HFFc6 (cell line): ENCODE results near the gene EXTL1. TPM values are rescaled to one million over a fixed set of nuclear protein-coding genes. Genes with fewer than 3 reads are reported as not detected.

Source experiments
- DNase-seq: peaks from one replicate; pipeline ENCODE4 v3.0.0-alpha.2; 2018
- H3K27ac Mint-ChIP-seq: 2 replicates; pipeline ENCODE4 v1.8.0; 2020; ENCODE audit warnings: mild to moderate bottlenecking, mixed read lengths
- H3K27me3 Mint-ChIP-seq: 2 replicates; pipeline ENCODE4 v1.8.0; 2021; ENCODE audit warnings: mild to moderate bottlenecking, moderate library complexity, mixed read lengths; ENCODE audit not compliant: insufficient read depth
- H3K36me3 Mint-ChIP-seq: 2 replicates; pipeline ENCODE4 v1.8.0; 2021; ENCODE audit warnings: low read depth, mixed read lengths
- H3K4me1 Mint-ChIP-seq: 2 replicates; pipeline ENCODE4 v1.8.0; 2020; ENCODE audit warnings: low read depth, mixed read lengths
- H3K4me3 Mint-ChIP-seq: 2 replicates; pipeline ENCODE4 v1.8.0; 2020; ENCODE audit warnings: mild to moderate bottlenecking, moderate library complexity, mixed read lengths
- H3K9me3 Mint-ChIP-seq: 2 replicates; pipeline ENCODE4 v1.8.0; 2020; ENCODE audit warnings: mild to moderate bottlenecking, mixed read lengths
- total RNA-seq, 6 experiments: library from RNA; stranded (reverse); fragmentation: NEBNext Ultra II Directional; extraction: Animal tissue kit (Norgen Biotek cat#: 25700); gene quantifications; 2 replicates in 1 of 6; 3 replicates in 5 of 6; pipeline ENCODE4 v1.2.3, GENCODE V29; 2021
- TF ChIP-seq, protein P1 (sequence below): fragments of 200-600 bp; sonication (generic); IDR thresholded peaks from 2 replicates; pipeline ENCODE4 v1.5.0; 2021; ENCODE audit warnings: antibody characterized with exemption, mild to moderate bottlenecking

EXTL1 gene
- total RNA-seq, 6 experiments from 2014 or later = 8.1 to 22.9 (median 9.4) TPM

DNA sequence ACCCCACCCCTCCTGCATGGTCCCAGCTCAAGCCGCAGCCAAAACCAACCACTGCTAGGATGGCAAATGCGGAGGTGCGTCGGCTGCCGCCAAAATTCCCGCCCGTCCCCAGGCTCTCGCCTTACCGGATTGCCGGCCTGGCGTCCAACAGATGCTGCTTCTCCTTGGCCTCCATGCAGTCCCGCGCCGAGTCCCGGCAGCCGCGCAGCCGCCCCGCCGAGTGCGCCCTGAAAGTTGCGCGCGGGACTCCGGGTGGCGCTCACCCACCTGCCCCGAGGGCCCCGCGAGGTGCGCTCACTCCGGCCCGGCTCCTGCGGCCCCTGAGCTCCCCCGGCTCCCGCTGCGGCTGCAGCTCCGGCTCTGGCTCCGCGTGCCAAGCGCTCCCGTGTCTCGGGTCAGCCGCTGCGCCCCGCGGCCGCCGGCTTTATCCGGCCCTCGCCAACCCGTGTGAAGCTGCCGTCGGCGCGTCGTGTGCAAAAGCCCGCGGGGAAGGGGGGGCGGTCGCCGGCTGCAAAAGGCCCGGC lies 24.2 kb downstream of the EXTL1 start, which contains the start of gene SLC30A2:
Gene SLC30A2, minus strand, starts transcription at position 397 of the 524 bp plus-strand sequence. Its CDS starts 222 bp downstream, at position 175.
- no peaks in the 10 kb centered on the region for H3K36me3 Mint-ChIP-seq
- H3K27ac Mint-ChIP-seq = no peak within 1 kb of the TSS
- TF ChIP-seq, protein P1, sequence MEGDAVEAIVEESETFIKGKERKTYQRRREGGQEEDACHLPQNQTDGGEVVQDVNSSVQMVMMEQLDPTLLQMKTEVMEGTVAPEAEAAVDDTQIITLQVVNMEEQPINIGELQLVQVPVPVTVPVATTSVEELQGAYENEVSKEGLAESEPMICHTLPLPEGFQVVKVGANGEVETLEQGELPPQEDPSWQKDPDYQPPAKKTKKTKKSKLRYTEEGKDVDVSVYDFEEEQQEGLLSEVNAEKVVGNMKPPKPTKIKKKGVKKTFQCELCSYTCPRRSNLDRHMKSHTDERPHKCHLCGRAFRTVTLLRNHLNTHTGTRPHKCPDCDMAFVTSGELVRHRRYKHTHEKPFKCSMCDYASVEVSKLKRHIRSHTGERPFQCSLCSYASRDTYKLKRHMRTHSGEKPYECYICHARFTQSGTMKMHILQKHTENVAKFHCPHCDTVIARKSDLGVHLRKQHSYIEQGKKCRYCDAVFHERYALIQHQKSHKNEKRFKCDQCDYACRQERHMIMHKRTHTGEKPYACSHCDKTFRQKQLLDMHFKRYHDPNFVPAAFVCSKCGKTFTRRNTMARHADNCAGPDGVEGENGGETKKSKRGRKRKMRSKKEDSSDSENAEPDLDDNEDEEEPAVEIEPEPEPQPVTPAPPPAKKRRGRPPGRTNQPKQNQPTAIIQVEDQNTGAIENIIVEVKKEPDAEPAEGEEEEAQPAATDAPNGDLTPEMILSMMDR = no peak
- DNase-seq = no peak
- H3K4me3 Mint-ChIP-seq = no peak within 1 kb of the TSS
- H3K9me3 Mint-ChIP-seq = no peaks in the 10 kb centered on the region
- peaks cover 61% of the 10 kb centered on the region for H3K27me3 Mint-ChIP-seq
- no peaks in the 10 kb centered on the region for H3K4me1 Mint-ChIP-seq

DNA sequence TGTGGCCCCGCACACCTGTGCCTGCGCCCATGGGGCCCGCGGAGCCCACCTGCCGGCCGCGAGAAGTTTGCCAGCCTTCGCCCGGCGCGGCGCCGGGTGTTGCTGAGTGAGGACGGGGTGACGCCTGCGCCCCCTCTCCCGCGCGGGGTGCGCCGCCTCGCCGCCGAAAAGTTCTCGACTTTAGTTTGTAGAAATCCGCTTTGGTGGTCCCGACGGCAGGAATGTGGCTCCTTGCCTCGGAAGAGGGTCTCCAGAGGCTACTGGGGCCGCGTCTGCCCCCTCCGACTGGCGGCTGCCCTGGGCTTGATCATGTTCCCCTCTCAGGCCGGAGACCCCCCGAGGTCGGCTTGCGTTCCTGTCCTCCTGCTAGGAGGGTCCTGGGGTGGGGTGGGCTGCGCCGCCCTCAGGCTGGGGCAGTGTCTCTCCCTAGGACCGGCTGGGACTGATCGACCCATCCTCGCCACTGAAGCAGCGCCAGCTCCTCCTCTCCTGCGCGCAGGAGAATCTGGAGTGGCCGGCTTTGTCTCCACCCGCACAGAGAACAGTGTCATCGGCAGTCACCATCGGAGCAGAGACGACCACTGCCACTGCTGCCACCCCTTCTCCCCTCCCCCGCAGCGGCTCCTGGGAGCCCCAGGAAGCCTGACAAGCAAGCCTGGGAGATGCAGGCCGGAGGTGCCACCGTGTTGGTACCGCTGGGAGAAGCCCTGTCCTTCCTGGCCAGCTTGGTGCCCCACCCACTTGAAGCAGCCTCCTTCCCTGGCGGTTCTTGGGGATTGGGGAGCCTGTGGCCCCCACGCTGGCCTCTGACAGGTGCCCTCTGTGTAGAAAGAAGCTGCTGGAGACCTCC lies 24.9 kb downstream of the EXTL1 start:
- Mint-ChIP-seq H3K27me3 (peaks cover 63% of the 10 kb centered on the region), H3K4me1 (no peaks in the 10 kb centered on the region), H3K36me3 (no peaks in the 10 kb centered on the region), H3K9me3 (no peaks in the 10 kb centered on the region), H3K27ac (no peak overlapping the region), H3K4me3 (no peak overlapping the region)
- TF ChIP-seq, protein P1 = 0 out of 2 replicates have a peak, but pooled peaks have one; percentile 7
- DNase-seq = no peak

DNA sequence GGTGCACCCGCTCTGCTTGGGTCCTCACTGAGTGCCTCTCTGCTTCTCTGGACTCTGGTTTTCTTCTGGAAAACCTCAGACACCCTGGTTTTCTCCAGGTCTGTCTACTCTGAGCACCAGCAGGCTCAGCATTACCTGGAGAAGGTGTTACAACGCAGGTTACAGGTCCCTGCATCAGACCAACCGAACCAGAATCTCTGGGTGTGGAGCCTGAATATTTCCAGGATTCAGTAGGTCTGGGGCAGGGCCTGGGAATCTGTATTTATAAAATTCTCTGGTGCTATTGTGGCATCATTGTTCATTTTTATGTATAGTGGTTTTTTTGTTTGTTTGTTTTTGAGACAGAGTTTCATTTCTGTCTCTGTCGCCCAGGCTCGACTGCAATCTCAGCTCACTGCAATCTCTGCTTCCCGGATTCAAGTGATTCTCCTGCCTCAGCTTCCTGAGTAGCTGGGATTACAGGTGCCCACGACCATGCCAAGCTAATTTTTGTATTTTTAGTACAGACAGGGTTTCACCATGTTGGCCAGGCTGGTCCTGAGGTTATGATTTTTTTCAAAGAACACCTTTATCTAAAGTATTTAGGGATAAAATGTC lies 25.8 kb downstream of the EXTL1 start:
- Mint-ChIP-seq H3K36me3 (no peaks in the 10 kb centered on the region), H3K4me1 (no peaks in the 10 kb centered on the region), H3K27me3 (peaks cover 65% of the 10 kb centered on the region), H3K4me3 (no peak overlapping the region), H3K27ac (no peak overlapping the region), H3K9me3 (no peaks in the 10 kb centered on the region)
- TF ChIP-seq, protein P1 = no peak
- DNase-seq = no peak

DNA sequence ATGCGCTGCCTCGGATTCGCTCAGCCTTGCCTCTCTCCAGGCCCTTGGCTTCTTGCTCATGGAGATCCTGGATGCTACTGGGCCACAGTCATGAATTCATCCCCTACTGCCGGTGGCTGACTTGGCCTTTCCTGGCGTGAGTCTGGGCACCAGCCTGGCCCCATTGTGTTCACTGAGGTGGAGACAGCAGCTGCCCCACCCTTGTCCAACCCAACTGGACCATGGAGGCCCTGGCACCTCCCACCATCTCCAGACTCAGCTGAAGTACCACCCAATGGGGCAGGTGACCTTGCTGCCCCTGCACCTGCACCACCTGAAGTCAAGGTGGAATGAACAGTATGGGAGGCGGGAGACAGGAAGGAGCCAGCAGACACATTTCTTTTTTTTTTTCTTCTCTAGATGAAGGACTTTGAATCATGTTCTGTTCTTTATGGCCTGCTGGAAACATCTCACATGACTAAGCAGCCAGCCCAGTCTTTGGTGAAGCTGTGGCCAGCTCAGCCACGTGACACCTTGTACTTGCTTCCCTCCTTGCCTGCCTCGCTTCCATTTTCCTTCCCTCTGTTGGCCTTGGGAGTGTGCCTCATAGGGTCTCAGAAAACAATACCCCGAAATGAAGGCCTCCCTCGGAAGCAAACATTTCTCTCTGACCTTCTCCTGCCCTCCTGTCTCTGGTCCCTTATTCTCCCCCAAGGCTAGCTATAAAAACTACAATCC lies 28.1 kb downstream of the EXTL1 start:
- H3K4me3 Mint-ChIP-seq = no peak overlapping the region
- TF ChIP-seq, protein P1 = no peak
- H3K27me3 Mint-ChIP-seq = peaks cover 68% of the 10 kb centered on the region
- no peak overlapping the region for H3K27ac Mint-ChIP-seq
- H3K4me1 Mint-ChIP-seq = no peaks in the 10 kb centered on the region
- no peaks in the 10 kb centered on the region for H3K36me3 Mint-ChIP-seq
- DNase-seq = peak; percentile 44
- H3K9me3 Mint-ChIP-seq = no peaks in the 10 kb centered on the region

DNA sequence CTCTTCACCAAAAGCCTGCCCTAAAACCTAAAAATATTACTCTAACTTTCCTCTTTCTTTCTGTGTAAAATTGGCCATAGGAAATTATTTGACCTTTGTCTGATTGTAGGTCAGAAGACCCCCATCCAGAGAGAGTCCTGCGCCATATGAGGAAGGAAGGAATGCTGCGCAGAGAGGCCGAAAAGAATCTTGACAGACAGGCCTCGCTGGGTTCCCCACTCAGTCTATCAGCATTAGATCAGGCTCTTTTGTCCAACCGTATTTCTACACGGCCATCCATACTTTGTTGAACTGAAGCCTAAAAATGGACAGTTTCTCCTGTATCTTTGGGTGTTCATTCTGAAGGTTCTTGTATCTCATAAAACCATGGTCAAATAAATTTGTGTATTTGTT lies 28.7 kb downstream of the EXTL1 start:
- no peaks in the 10 kb centered on the region for H3K4me1 Mint-ChIP-seq
- no peak overlapping the region for H3K4me3 Mint-ChIP-seq
- no peaks in the 10 kb centered on the region for H3K36me3 Mint-ChIP-seq
- TF ChIP-seq, protein P1 = no peak
- H3K9me3 Mint-ChIP-seq = no peaks in the 10 kb centered on the region
- H3K27ac Mint-ChIP-seq = no peak overlapping the region
- no peak for DNase-seq
- peaks cover 63% of the 10 kb centered on the region for H3K27me3 Mint-ChIP-seq
